ENCODE data around the gene RABGAP1L. TPM values are rescaled to one million over a fixed set of nuclear protein-coding genes. Genes with fewer than 3 reads are reported as not detected.
"Not testable (repeated sequence)": the region's sequence is repeated elsewhere in the genome, so short reads cannot be mapped to it uniquely, and the experiment has no call there.

Gene RABGAP1L
- total RNA-seq, 1 donor from 2014 or later, result 30.2 TPM

DNA sequence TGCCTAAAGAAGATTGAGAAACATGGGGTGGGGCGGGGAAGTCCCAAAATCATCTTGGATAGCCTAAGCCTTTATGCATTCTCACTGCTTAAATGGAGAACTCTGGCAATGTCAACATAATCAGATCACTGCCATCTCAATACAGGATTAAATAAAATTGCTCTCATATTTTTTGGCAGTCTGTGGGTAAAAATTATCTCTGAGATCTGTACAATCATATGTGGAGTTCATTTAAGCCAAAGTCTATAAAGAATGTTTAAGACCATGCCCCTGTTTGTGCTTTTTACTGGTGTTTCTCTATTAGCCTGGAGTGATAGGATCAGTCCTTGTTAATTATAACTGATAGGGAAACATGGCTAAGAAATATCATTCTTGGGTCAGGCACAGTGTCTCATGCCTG is 424.8 kb downstream of the RABGAP1L start:
- TF ChIP-seq CTCF (IDR thresholded peaks at IDR 0.05; ENCODE audit: unreplicated experiment), result no peak
- Mint-ChIP-seq H3K27ac (ENCODE audit: unreplicated experiment) (no peak overlapping the region), H3K4me1 (ENCODE audit: unreplicated experiment) (no peaks in the 10 kb centered on the region), H3K36me3 (ENCODE audit: low read depth, unreplicated experiment) (no peaks in the 10 kb centered on the region), H3K4me3 (ENCODE audit: unreplicated experiment) (no peak overlapping the region), H3K27me3 (ENCODE audit: unreplicated experiment) (no peaks in the 10 kb centered on the region), H3K9me3 (ENCODE audit: unreplicated experiment) (no peaks in the 10 kb centered on the region)
- DNase-seq (ENCODE audit: low spot score), result no peak

DNA sequence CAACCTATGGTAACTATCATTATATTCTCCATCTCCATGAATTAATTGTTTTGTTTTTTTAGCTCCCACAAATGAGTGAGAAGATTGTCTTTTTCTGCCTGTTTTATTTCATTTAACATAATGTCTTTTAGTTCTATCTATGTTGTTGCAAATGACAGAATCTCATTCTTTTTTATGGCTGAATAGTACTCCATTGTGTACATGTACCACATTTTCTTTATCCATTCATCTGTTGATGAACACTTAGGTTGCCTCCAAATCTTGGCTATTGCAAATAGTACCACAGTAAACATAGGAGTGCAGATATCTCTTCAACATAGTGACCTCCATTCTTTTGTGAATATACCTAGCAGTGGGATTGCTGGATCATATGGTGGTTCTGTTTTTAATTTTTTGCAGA is 429.3 kb downstream of the RABGAP1L start:
- not testable (repeated sequence) for H3K27ac Mint-ChIP-seq (ENCODE audit: unreplicated experiment)

DNA sequence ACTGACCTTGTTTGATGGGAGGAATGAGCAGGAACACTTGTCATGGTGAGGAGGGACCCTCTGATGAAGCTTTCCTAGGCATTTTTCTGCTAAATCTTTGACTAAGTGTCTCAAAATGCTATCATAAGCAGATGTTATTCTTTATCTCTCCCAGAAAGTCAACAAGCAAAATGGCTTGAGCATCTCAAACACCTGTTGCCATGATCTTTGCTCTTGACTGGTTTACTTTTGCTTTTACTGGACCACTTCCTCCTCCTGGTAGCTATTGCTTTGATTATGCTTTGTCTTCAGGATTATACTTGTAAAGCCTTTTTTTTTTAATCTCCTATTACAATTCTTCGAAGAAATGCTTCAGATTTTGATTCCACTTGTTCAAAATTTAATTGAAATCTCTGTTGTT is 445.9 kb downstream of the RABGAP1L start:
- H3K36me3 Mint-ChIP-seq (ENCODE audit: low read depth, unreplicated experiment), result peaks cover 2% of the 10 kb centered on the region
- H3K4me3 Mint-ChIP-seq (ENCODE audit: unreplicated experiment), result no peak overlapping the region
- no peaks in the 10 kb centered on the region for H3K4me1 Mint-ChIP-seq (ENCODE audit: unreplicated experiment)
- no peaks in the 10 kb centered on the region for H3K9me3 Mint-ChIP-seq (ENCODE audit: unreplicated experiment)
- H3K27me3 Mint-ChIP-seq (ENCODE audit: unreplicated experiment), result no peaks in the 10 kb centered on the region
- no peak for TF ChIP-seq CTCF (IDR thresholded peaks at IDR 0.05; ENCODE audit: unreplicated experiment)
- H3K27ac Mint-ChIP-seq (ENCODE audit: unreplicated experiment), result no peak overlapping the region
- DNase-seq (ENCODE audit: low spot score), result no peak

More for the DNA sequence above, 429.3 kb downstream of the RABGAP1L start:
- not testable (repeated sequence) for H3K4me3 Mint-ChIP-seq (ENCODE audit: unreplicated experiment); H3K36me3 Mint-ChIP-seq (ENCODE audit: low read depth, unreplicated experiment); H3K4me1 Mint-ChIP-seq (ENCODE audit: unreplicated experiment); DNase-seq (ENCODE audit: low spot score); H3K27me3 Mint-ChIP-seq (ENCODE audit: unreplicated experiment); H3K9me3 Mint-ChIP-seq (ENCODE audit: unreplicated experiment)

DNA sequence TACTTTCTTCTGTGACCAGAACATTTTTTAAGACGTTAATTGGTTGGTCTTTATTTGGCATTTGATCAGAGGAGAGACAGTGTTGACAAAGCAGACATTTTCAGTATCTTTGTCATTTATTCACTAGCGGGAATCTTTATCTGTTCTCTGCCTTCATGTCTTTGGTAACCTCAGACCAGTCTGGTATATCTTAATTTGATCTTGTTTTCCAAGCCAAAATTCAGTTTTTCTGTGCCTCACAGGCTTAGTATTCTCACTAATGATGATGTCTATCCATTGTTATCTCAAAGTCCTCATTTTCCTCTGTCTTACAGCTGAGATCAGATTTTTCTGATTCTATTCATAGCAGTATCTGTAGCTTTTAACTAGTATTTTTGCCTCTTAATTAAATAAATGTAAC is 447.2 kb downstream of the RABGAP1L start:
- Mint-ChIP-seq H3K9me3 (ENCODE audit: unreplicated experiment) (no peaks in the 10 kb centered on the region), H3K4me3 (ENCODE audit: unreplicated experiment) (no peak overlapping the region), H3K4me1 (ENCODE audit: unreplicated experiment) (no peaks in the 10 kb centered on the region), H3K27ac (ENCODE audit: unreplicated experiment) (no peak overlapping the region), H3K27me3 (ENCODE audit: unreplicated experiment) (no peaks in the 10 kb centered on the region), H3K36me3 (ENCODE audit: low read depth, unreplicated experiment) (no peaks in the 10 kb centered on the region)
- no peak for DNase-seq (ENCODE audit: low spot score)
- no peak for TF ChIP-seq CTCF (IDR thresholded peaks at IDR 0.05; ENCODE audit: unreplicated experiment)

DNA sequence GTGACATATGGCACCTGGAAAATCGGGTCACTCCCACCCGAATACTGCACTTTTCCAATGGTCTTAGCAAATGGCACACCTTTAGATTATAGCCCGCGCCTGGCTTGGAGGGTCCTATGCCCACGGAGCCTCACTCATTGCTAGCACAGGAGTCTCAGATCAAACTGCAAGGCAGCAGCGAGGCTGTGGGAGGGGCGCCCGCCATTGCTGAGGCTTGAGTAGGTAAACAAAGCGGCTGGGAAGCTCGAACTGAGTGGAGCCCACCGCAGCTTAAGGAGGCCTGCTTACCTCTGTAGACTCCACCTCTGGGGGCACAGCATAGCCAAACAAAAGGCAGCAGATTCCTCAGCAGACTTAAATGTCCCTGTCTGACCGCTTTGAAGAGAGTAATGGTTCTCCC is 458.6 kb downstream of the RABGAP1L start:
- peaks cover 31% of the 10 kb centered on the region for H3K36me3 Mint-ChIP-seq (ENCODE audit: low read depth, unreplicated experiment)
- peaks cover 15% of the 10 kb centered on the region for H3K9me3 Mint-ChIP-seq (ENCODE audit: unreplicated experiment)
- H3K27me3 Mint-ChIP-seq (ENCODE audit: unreplicated experiment); H3K27ac Mint-ChIP-seq (ENCODE audit: unreplicated experiment); H3K4me1 Mint-ChIP-seq (ENCODE audit: unreplicated experiment); DNase-seq (ENCODE audit: low spot score); H3K4me3 Mint-ChIP-seq (ENCODE audit: unreplicated experiment): not testable (repeated sequence)

DNA sequence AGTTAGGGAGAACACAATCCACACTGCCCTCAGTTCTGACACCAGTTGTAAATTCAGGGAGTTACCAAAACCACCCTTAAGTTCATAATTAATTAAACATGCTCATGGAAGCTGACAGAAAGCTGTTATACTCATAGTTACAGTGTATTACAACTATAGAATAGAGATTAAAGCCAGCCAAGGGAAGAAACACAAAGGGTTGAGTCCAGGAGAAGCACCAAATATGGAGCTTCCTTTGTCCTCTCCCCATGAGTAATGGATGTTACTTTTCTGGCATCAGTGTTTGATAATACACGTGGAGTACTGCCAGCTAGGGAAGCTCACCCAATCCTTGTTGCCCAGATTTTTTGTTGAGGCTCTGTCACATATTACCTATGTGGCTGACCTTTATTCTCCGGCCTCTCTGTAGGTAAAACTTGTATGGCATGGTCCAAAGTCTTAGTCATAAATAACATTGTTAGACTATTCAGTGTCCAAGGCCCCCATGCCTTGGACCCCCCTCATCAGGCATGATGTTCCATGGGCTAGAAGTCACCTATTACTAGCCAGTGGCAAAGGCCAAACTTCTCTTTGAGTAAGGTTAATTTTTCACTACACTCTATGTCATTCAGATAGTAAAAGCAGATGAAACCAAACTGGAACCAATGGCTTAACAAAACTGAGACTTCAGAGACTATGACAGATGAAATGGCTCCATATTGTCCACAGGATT is 464.2 kb downstream of the RABGAP1L start:
- peaks cover 7% of the 10 kb centered on the region for H3K9me3 Mint-ChIP-seq (ENCODE audit: unreplicated experiment)
- H3K27ac Mint-ChIP-seq (ENCODE audit: unreplicated experiment), result no peak overlapping the region
- no peak for TF ChIP-seq CTCF (IDR thresholded peaks at IDR 0.05; ENCODE audit: unreplicated experiment)
- no peak for DNase-seq (ENCODE audit: low spot score)
- peaks cover 5% of the 10 kb centered on the region for H3K4me1 Mint-ChIP-seq (ENCODE audit: unreplicated experiment)
- H3K27me3 Mint-ChIP-seq (ENCODE audit: unreplicated experiment), result peaks cover 3% of the 10 kb centered on the region
- no peak overlapping the region for H3K4me3 Mint-ChIP-seq (ENCODE audit: unreplicated experiment)
- H3K36me3 Mint-ChIP-seq (ENCODE audit: low read depth, unreplicated experiment), result peaks cover 10% of the 10 kb centered on the region

Measured in endothelial cell (in vitro differentiated cells).